Hair follicle dermal papilla cell (primary cell): ENCODE measurements around the gene CENPA. TPM values are rescaled to one million over a fixed set of nuclear protein-coding genes. Genes with fewer than 3 reads are reported as not detected.

Experiments
- total RNA-seq: library from RNA; depleted of rRNA; stranded (reverse); fragments of >200 nt; gene quantifications from 2 replicates; pipeline ENCODE4 v1.2.3, GENCODE V29; 2012

The CENPA gene
- total RNA-seq = 0.97 and 2.2 TPM in 2 replicates

GRCh38 chr2:26785431-26786206 lies at the start of gene CENPA:
Gene CENPA (plus strand): TSS chr2:26786056. CDS start chr2:26786197, 141 bp downstream.

GRCh38 chr2:26764078-26764887 lies 21.6 kb upstream of the CENPA start, which contains the start of gene SLC35F6:
Gene SLC35F6 (plus strand): TSS chr2:26764284. CDS start chr2:26764350, 66 bp downstream.

Other genes starting within 250 kb of the CENPA start
- gene CIB4, start 144.7 kb upstream of the CENPA start, total RNA-seq = not detected in 2 replicates
- 2.1 and 3.0 TPM in 2 replicates for gene KCNK3, start 93.3 kb upstream of the CENPA start, total RNA-seq
- gene SLC35F6, start 21.8 kb upstream of the CENPA start, total RNA-seq = 73.3 and 74.2 TPM in 2 replicates
- gene DPYSL5, start 62.1 kb downstream of the CENPA start, total RNA-seq = not detected in 2 replicates
- 3.4 and 6.0 TPM in 2 replicates for gene MAPRE3, start 184.6 kb downstream of the CENPA start, total RNA-seq
- 65.7 and 77.4 TPM in 2 replicates for gene TMEM214, start 246.9 kb downstream of the CENPA start, total RNA-seq